ENCODE results near the gene RPA3.

RPA3 gene

DNA sequence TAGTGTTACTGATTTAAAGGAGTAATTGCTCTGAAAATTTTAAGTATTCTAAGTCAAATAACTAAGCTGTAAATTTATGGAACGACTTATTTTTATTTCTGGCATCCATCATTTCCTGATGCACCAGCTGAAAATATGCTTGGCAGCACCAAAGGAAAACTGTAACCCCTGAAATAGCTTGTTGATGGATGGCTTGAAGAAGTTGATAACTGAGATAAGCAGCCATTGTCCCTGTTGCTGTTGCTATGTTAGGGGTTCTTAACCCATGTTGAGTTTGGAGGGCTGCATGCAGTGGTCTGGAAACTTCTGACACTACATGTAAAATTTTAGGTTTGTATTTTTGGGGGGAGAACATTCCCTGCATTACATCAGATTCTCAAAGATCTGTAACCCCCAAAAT, 30.6 kb downstream of the RPA3 start:
- Histone ChIP-seq H3K36me3 (ENCODE audit: control insufficient read depth, insufficient read depth, low read length) (no peaks in the 10 kb centered on the region), H3K4me1 (peaks cover 25% of the 10 kb centered on the region), H3K4me3 (ENCODE audit: low read depth, low read length) (no peak overlapping the region), H3K27ac (peak overlapping the region; percentile 72), H3K9me3 (ENCODE audit: control insufficient read depth, low read length) (no peaks in the 10 kb centered on the region), H3K27me3 (ENCODE audit: control insufficient read depth, insufficient read depth, low read length) (no peaks in the 10 kb centered on the region), H3K4me2 (ENCODE audit: low read length) (peak overlapping the region; percentile 47), H3K79me2 (peaks cover 7% of the 10 kb centered on the region), H2AFZ (peak overlapping the region; percentile 77), H3K9ac (no peak overlapping the region)
- TF ChIP-seq, protein P1, sequence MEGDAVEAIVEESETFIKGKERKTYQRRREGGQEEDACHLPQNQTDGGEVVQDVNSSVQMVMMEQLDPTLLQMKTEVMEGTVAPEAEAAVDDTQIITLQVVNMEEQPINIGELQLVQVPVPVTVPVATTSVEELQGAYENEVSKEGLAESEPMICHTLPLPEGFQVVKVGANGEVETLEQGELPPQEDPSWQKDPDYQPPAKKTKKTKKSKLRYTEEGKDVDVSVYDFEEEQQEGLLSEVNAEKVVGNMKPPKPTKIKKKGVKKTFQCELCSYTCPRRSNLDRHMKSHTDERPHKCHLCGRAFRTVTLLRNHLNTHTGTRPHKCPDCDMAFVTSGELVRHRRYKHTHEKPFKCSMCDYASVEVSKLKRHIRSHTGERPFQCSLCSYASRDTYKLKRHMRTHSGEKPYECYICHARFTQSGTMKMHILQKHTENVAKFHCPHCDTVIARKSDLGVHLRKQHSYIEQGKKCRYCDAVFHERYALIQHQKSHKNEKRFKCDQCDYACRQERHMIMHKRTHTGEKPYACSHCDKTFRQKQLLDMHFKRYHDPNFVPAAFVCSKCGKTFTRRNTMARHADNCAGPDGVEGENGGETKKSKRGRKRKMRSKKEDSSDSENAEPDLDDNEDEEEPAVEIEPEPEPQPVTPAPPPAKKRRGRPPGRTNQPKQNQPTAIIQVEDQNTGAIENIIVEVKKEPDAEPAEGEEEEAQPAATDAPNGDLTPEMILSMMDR (IDR thresholded peaks at IDR 0.05): no peak

DNA sequence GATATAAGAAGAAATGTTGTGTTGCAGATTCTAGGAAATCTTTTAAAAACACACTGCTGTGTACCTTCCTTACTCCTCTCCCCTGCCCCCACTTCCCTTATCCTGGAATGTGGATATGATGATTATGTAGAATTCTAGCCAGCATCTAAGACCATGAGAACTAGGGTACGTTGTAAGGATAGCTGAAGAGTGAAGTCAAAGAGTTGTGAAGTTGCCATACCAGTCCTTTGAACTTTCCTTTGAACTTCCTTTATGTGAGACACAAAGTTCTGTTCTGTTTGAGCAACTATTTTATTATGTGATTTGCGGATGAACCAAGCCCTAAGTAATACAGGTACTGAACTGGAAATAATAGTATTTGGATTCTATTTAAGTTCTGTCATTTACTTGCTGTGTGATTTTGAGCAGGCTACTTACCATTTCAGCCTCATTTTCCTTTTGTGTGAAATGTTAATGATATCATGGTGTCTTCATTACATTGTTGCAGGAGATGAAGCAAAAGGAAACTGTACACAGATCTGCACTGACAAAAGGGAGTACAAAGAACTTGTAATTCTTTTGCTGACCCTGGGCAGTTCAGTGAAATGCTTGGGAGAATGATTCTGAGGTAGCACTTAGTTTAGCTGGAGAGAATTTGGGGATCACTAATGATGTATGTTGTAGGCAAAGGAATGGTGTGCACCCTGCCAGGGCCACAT, 31.4 kb downstream of the RPA3 start:
- peak overlapping the region; percentile 72 for H3K27ac ChIP-seq
- no peak overlapping the region for H3K9ac ChIP-seq
- no peak overlapping the region for H3K4me3 ChIP-seq (ENCODE audit: low read depth, low read length)
- H3K79me2 ChIP-seq: peaks cover 3% of the 10 kb centered on the region
- peaks cover 34% of the 10 kb centered on the region for H3K4me1 ChIP-seq
- no peaks in the 10 kb centered on the region for H3K9me3 ChIP-seq (ENCODE audit: control insufficient read depth, low read length)
- H3K4me2 ChIP-seq (ENCODE audit: low read length): no peak overlapping the region
- TF ChIP-seq, protein P1 (IDR thresholded peaks at IDR 0.05): no peak
- no peaks in the 10 kb centered on the region for H3K36me3 ChIP-seq (ENCODE audit: control insufficient read depth, insufficient read depth, low read length)
- no peak overlapping the region for H2AFZ ChIP-seq
- no peaks in the 10 kb centered on the region for H3K27me3 ChIP-seq (ENCODE audit: control insufficient read depth, insufficient read depth, low read length)

DNA sequence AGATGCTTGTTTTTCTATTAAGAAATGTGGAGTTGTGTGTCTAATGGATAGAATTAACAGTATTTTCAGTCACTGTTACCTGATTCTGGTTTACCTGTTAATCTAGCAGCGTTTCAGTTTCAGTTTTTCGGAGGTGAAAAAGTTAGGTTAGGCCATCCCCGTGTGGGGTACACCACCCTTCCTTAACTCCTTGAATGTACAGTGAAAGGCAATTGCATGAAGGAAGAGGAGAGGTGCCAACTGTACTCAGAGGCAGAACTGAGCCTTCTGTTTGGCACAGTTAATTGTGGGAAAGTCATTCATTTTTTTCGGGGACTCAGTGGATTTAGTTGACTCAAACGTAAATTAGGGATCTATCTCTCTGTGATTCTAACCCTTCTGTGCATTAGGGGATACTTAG, 35.5 kb downstream of the RPA3 start:
- no peaks in the 10 kb centered on the region for H3K9me3 ChIP-seq (ENCODE audit: control insufficient read depth, low read length)
- H3K79me2 ChIP-seq: no peaks in the 10 kb centered on the region
- peak overlapping the region; percentile 51 for H3K4me2 ChIP-seq (ENCODE audit: low read length)
- peak overlapping the region; percentile 31 for H2AFZ ChIP-seq
- no peaks in the 10 kb centered on the region for H3K27me3 ChIP-seq (ENCODE audit: control insufficient read depth, insufficient read depth, low read length)
- no peak overlapping the region for H3K4me3 ChIP-seq (ENCODE audit: low read depth, low read length)
- H3K27ac ChIP-seq: peak overlapping the region; percentile 67
- no peaks in the 10 kb centered on the region for H3K36me3 ChIP-seq (ENCODE audit: control insufficient read depth, insufficient read depth, low read length)
- no peak overlapping the region for H3K9ac ChIP-seq
- H3K4me1 ChIP-seq: peaks cover 33% of the 10 kb centered on the region
- TF ChIP-seq, protein P1 (IDR thresholded peaks at IDR 0.05): no peak

DNA sequence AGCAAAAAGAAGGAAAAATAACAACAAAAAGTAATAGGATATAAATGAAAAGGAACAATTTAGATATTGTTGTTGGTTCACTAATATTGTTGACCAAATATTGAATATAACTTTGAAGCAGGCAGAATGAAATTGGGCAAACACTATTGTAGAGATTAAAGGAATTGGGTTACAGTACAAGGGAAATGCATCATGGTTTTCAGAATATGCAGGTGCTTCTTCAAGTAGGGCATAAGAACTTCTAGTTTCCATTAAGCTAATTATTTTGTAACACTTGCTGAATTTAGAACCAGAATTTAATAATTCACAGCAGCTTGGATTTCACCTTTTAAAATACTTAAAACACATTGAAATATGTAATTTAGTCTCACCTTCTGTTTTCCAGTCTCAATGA, 36.5 kb downstream of the RPA3 start:
- H2AFZ ChIP-seq: peak overlapping the region; percentile 65
- H3K4me3 ChIP-seq (ENCODE audit: low read depth, low read length): peak overlapping the region; percentile 29
- no peaks in the 10 kb centered on the region for H3K9me3 ChIP-seq (ENCODE audit: control insufficient read depth, low read length)
- no peaks in the 10 kb centered on the region for H3K27me3 ChIP-seq (ENCODE audit: control insufficient read depth, insufficient read depth, low read length)
- peak overlapping the region; percentile 63 for H3K4me2 ChIP-seq (ENCODE audit: low read length)
- no peaks in the 10 kb centered on the region for H3K79me2 ChIP-seq
- peak overlapping the region; percentile 67 for H3K27ac ChIP-seq
- H3K9ac ChIP-seq: no peak overlapping the region
- no peaks in the 10 kb centered on the region for H3K36me3 ChIP-seq (ENCODE audit: control insufficient read depth, insufficient read depth, low read length)
- TF ChIP-seq, protein P1 (IDR thresholded peaks at IDR 0.05): no peak
- peaks cover 24% of the 10 kb centered on the region for H3K4me1 ChIP-seq

Data from parathyroid adenoma (tissue), 2 donors.